Activated naive CD4-positive, alpha-beta T cell (primary cell): ENCODE measurements around the gene PIK3CA.
"Not testable (repeated sequence)": the region's sequence is repeated elsewhere in the genome, so short reads cannot be mapped to it uniquely, and the experiment has no call there.

Experiments
- DNase-seq, 4 experiments: peaks; one replicate each; lab custom pipeline; 2025; lab: John Stamatoyannopoulos, UW

Gene PIK3CA

DNA sequence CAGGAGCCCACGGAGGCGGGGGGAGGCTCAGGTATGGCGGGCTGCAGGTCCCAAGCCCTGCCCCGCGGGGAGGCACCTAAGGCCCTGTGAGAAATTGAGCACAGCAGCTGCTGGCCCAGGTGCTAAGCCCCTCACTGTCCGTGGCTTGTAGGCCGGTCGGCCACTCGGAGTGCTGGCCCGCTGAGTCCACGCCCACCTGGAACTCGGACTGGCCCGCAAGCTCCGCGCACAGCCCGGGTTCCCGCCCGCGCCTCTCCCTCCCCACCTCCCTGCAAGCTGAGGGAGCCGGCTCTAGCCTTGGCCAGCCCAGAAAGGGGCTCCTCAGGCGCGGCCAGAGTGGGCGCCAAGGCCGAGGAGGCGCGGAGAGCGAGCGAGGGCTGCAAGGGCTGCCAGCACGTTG, 115.0 kb downstream of the PIK3CA start:
- DNase-seq = no peak

DNA sequence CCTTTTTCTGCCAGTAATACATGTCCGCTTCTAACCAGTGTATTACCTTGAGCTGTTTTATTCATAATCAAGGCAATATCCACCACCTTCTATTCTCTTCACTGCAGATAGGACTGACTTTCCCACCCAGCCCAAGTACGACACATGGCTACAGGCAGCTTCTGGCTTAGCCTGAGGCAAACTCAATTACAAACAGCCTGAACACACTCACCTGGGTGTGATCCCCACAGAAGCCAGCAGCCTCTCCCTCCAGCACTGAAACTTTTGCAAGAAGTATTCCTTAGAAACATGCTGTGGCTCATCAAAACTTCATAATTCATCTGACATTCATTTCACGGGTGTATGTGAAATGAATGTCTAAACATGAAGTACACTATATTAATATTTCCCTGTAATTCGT, 116.3 kb downstream of the PIK3CA start:
- no peak for DNase-seq

GRCh38 chr3:179265092-179265491, 116.9 kb downstream of the PIK3CA start:
- no peak for DNase-seq

DNA sequence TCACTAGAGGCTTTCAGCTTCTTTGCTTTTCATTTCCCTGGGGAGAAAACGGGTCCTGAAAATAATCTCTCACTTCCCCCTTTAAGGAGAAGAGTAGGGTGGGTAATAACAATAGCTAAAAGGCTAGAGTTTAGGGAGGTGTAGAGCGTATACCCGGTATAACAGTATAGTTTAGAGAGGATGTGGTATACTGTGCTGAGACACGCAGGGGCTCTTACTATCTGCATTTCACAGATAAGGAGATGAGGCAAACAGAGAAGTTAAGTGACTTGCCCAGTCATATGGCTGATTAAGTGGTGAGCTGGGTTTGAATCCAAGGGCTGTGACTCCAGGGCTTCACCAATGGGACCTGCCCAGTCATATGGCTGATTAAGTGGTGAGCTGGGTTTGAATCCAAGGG, 117.7 kb downstream of the PIK3CA start:
- DNase-seq = no peak

GRCh38 chr3:179266701-179267211, 118.6 kb downstream of the PIK3CA start:
- no peak for DNase-seq

DNA sequence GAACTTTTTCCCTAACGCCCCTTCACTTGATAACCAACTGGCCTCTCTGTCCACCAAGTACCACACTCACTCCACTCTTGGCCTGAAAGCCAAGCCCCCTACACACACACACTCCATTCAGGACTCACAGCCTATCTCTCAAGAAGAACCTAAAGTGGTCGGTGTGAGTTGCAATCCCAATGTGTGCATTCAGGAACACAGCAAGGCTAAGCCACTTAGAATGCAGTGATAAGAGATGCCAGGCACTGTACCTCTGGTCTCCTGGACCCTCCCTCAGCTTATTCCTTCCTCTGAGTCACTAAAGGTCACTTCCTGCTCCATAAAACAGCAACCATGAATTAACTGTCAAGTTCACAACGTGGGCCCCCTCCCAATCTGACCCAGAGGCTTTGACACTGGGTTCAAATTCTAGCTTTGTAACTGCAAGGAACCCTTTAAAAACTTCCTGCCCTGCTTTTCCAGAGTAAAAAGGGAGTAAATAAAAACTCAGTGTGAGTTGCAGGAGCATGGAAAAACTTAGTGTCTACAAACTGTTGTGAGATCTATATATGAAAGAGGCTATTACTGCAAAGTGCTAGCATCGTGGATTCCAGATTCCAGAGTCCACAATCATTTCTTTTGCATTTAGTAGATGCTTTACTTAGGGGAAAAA, 120.4 kb downstream of the PIK3CA start:
- no peak for DNase-seq

GRCh38 chr3:179269152-179269707, 121.1 kb downstream of the PIK3CA start:
- DNase-seq = no peak

DNA sequence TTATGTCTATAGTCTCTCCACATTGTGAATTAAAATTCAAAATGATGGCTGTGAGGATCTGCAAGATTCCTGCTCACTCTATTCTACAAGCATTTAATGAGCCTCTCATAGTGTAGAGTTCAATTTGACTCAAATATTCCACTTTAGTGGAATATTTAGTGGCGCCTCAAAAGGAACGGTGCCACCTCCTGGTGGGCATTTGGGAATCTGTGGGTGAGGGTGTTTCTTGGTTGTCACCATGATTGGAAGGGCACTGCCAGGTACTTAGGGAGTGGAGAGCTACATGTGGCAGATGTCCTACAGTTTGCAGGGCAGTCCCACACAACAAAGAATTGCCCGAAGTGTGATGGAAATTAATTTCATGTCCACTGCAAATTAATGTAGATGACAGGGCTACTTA, 124.2 kb downstream of the PIK3CA start:
- no peak for DNase-seq

- DNase-seq = not testable (repeated sequence)
These were observed 126.3 kb downstream of the PIK3CA start for GRCh38 chr3:179274434-179274833.

DNA sequence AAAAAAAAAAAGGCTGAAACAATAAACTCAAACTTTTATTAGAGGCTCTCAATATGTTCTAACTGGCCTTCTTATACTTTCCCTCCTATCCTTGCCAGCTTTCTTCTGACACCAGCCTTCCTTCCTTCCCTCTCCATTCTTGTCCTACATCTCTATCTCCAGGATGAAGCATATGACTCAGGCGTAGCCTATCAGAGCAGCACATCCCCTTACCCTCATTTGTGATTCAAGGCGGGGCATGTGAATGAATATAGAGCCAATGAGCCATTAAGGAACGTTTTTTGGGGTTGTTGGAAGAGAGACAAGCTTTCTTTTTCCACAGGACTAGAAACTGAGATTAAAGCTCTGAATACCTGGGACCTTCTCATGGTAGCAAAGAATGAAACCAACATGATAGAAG, 127.8 kb downstream of the PIK3CA start:
- DNase-seq = no peak

DNA sequence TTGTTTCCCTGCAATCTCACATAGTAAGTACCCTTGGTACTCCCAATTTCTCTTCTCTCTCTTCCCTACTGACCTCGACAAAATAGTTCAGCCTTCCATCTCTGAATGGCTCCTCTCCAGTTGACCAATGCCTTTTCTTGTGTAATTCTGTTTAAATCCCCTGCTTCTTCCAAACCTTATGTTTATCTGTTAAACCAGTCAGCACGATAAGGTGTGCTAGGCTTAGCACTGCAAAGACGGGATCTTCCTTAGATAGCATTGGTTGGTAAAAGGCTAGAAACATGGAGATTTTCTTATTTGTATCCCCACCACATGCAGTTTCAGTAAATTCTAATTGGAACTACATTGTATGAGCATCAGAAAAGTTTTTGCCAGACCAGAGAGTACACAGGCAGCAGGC, 128.6 kb downstream of the PIK3CA start:
- no peak for DNase-seq

- DNase-seq = no peak
These were observed 130.0 kb downstream of the PIK3CA start for GRCh38 chr3:179278151-179278550.

DNA sequence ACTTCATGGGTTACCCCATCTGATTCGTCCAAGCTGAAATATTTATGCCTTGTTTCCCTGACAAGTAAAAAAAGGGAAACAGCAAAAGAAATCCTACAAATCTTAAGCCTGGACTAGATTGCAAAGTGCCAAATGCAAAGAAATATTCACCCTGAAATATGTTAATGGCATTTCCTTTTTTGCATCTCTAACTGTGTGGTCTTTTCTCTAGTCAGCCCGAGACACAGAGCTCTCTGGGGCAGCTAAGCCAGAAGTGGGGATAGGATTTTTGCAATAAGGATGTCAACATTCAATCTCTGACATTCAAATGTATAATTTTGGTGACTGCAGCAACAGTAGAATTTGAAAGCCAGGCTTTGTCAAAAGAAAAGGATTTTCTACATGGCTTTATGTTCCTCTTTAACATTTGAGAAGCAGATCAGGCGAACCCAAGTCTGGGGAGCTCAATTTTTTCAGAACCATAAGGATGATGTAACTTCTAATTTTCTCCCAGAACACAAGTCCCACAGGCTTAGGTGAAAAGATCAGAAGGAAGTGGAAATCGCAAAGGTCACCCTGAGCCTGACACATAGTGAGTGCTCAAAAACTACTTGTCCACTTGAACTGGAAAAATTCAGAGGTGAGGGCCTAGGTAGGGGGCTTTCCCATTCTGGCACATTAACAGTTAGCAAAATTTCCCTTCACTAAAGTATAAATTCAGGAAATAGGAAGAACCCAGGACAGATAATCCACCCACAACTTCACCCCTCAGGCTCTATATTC, 131.0 kb downstream of the PIK3CA start:
- DNase-seq = no peak

GRCh38 chr3:179279837-179280236, 131.7 kb downstream of the PIK3CA start:
- no peak for DNase-seq

DNA sequence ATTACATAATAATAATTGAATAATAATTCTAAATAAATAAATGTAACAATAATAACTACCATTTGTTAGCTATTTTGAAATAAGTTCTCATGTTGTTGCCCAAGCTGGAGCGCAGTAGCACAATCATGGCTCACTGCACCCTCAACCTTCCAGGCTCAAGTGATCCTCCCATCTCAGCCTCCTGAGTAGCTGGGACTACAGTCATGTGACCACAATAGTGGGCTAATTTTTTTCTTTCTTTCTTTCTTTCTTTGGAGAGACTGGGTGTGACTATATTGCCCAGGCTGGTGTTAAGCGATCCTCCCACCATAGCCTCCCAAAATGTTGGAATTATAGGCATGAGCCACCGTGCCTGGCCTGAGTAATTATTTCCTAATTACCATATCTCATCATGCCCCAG, 133.7 kb downstream of the PIK3CA start:
- DNase-seq = no peak

DNA sequence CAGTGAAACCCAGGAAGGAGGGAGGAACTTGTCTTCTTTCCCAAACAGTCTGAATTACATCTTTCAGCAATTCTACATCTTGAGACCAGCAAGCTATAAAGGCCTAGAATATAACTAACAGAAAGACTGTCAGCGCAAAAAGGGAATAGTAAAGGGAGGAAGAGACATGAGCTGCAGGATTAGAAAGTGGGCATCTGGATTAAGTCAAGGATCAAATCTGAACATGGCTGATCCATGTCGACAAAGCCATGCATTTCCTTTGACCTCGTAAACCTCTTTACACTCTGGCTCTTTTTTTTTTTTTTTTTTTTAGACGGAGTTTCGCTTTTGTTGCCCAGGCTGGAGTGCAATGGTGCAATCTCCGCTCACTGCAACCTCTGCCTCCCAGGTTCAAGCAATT, 138.2 kb downstream of the PIK3CA start:
- no peak for DNase-seq

DNA sequence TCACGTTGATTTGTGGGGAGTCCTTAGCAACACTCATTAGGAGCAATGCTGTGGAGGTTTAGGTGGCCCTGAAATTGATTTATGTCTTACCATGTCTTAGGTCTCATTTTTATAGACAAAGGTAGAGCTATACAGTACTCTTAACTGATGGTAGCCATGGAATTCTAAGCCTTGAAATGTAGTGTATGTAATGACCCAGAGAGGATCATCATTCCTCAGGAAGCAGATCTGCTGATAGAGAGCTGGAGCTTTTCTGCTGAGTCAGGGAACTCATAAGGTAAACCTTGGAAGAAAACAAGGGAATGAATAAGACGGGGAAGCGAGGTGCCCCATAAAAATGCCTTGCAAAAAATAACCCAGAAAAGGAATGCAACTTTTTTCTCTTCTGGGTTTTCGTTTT, 140.7 kb downstream of the PIK3CA start:
- DNase-seq = no peak

DNA sequence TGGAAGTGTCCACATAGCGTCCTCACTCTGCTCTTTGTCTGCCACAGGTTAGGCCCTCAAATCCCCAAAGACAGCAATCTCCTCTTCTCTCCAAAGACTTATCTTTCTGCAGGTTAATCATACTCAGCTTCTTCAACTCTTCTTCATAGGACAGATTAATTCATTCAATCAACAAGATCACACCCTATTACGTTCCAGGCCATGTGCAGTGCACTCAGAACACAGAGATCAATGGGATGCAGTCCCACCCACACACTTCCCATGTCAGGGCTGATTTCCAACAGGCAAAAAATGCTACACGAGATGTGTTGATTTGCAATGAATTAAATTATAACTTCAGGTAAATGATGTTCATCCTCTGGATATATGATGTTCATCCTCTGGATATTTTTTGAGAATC, 141.1 kb downstream of the PIK3CA start:
- no peak for DNase-seq
